Gastroesophageal sphincter (tissue), 3 donors: Measurements from ENCODE around the gene CSNK2A2.

Source experiments
- EP300 ChIP-seq: sonication (generic); formaldehyde crosslinking; IDR thresholded peaks from one replicate; pipeline ENCODE4 v1.6.1; 2017; ENCODE audit warnings: antibody characterized with exemption, mild to moderate bottlenecking
- POLR2A ChIP-seq, 2 donors: fragments of 450-650 bp; IDR thresholded peaks; one replicate each; pipeline ENCODE4 v1.6.1; 2017; ENCODE audit warnings: antibody characterized with exemption in 2 of 2, mild to moderate bottlenecking in 2 of 2, moderate library complexity in 1 of 2
- POLR2AphosphoS5 ChIP-seq: sonication (generic); formaldehyde crosslinking; IDR thresholded peaks from one replicate; pipeline ENCODE4 v1.6.1; 2017; ENCODE audit warnings: antibody characterized with exemption
- TF ChIP-seq, protein P1 (sequence below), 4 experiments: fragments of 200-600 bp in 2 of 4; fragments of 450-650 bp in 2 of 4; sonication (generic) in 1 of 4; IDR thresholded peaks; one replicate each; pipeline ENCODE4 v1.5.1; 2017 to 2019; ENCODE audit warnings: antibody characterized with exemption in 4 of 4, mild to moderate bottlenecking in 2 of 4, moderate library complexity in 2 of 4

DNA sequence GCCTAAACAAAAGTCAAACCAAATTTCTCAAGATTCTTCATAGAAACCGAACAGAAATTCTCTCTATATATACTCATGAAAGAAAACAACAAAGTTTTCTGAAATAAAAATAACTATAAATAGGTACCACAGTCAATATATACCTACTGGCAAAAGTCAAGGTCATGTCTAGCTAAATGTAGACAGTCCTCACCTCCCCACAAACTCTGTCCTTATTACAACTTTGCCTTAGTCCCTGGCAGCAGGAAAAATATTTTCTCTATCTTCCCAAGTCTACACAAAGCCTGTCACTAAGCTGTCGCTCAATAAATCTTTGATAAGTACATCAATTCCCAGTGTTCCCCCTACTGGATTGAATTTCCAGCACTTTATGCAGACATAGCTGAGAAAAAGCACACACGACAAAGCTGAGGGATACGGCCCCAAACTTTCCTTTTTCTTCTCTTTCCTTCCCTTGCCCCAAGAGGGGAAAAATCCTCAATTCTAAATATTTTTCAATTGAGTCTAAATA is 71.4 kb downstream of the CSNK2A2 start:
- TF ChIP-seq, protein P1, sequence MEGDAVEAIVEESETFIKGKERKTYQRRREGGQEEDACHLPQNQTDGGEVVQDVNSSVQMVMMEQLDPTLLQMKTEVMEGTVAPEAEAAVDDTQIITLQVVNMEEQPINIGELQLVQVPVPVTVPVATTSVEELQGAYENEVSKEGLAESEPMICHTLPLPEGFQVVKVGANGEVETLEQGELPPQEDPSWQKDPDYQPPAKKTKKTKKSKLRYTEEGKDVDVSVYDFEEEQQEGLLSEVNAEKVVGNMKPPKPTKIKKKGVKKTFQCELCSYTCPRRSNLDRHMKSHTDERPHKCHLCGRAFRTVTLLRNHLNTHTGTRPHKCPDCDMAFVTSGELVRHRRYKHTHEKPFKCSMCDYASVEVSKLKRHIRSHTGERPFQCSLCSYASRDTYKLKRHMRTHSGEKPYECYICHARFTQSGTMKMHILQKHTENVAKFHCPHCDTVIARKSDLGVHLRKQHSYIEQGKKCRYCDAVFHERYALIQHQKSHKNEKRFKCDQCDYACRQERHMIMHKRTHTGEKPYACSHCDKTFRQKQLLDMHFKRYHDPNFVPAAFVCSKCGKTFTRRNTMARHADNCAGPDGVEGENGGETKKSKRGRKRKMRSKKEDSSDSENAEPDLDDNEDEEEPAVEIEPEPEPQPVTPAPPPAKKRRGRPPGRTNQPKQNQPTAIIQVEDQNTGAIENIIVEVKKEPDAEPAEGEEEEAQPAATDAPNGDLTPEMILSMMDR (IDR thresholded peaks at IDR 0.05): no peak
- TF ChIP-seq POLR2AphosphoS5 (no peak), POLR2A (IDR thresholded peaks at IDR 0.05) (no peak), EP300 (no peak)
